HepG2 (cell line): ENCODE results near the gene MVP. TPM values are rescaled to one million over a fixed set of nuclear protein-coding genes. Genes with fewer than 3 reads are reported as not detected.

Source experiments
- CBX2 ChIP-seq, 2 experiments: fragments of 200-600 bp in 1 of 2; sonication (generic); formaldehyde crosslinking in 1 of 2; IDR thresholded peaks; 2 replicates each; pipeline versions ENCODE4 v1.7.0 to v1.8.1; 2018 to 2022; ENCODE audit warnings: low read depth in 2 of 2, low read length in 1 of 2, mild to moderate bottlenecking in 1 of 2, missing genetic modification reagents in 1 of 2
- GTF3A ChIP-seq: sonication (generic); formaldehyde crosslinking; conservative IDR thresholded peaks from 2 replicates; pipeline ENCODE4 v1.4.0; 2020; ENCODE audit warnings: mild to moderate bottlenecking, missing genetic modification reagents
- ISL2 ChIP-seq: sonication (generic); formaldehyde crosslinking; IDR thresholded peaks from 2 replicates; pipeline ENCODE4 v1.5.0; 2020; ENCODE audit warnings: missing genetic modification reagents
- LCORL ChIP-seq, 2 experiments: fragments of 450-650 bp in 1 of 2; sonication (generic) in 1 of 2; formaldehyde crosslinking in 1 of 2; IDR thresholded peaks; 2 replicates each; pipeline versions ENCODE4 v1.5.0 to v1.6.1; 2017 to 2020; ENCODE audit warnings: antibody characterized with exemption in 1 of 2, missing genetic modification reagents in 1 of 2
- MNT ChIP-seq: fragments of 450-650 bp; IDR thresholded peaks from 2 replicates; pipeline ENCODE4 v1.6.1; 2016
- MXI1 ChIP-seq: IDR thresholded peaks from 3 replicates; pipeline ENCODE4 v1.6.1; 2012; ENCODE audit warnings: low read depth, low read length, inconsistent platforms, borderline replicate concordance
- NFRKB ChIP-seq: fragments of 450-650 bp; IDR thresholded peaks from 2 replicates; pipeline ENCODE4 v1.6.1; 2017
- NR1H2 ChIP-seq: sonication (generic); formaldehyde crosslinking; IDR thresholded peaks from 2 replicates; pipeline ENCODE4 v1.8.1; 2022; ENCODE audit warnings: low read depth, missing genetic modification reagents, borderline replicate concordance
- PRPF4 ChIP-seq: fragments of 200-400 bp; formaldehyde crosslinking; IDR thresholded peaks from 2 replicates; pipeline ENCODE4 v1.6.1; 2016; ENCODE audit warnings: low read length, low read depth; ENCODE audit not compliant: poor library complexity, severe bottlenecking
- RBM39 ChIP-seq: fragments of 200-400 bp; formaldehyde crosslinking; IDR thresholded peaks from one replicate; pipeline ENCODE4 v1.6.1; 2018; ENCODE audit warnings: antibody characterized with exemption, mild to moderate bottlenecking, low read depth, low read length; ENCODE audit not compliant: poor library complexity, severe bottlenecking
- REPIN1 ChIP-seq: sonication (generic); formaldehyde crosslinking; IDR thresholded peaks from 2 replicates; pipeline ENCODE4 v1.8.0; 2022; ENCODE audit warnings: missing genetic modification reagents, low read depth, mild to moderate bottlenecking, borderline replicate concordance
- ZFP36L1 ChIP-seq: sonication (generic); formaldehyde crosslinking; IDR thresholded peaks from 2 replicates; pipeline ENCODE4 v1.8.0; 2022; ENCODE audit warnings: mild to moderate bottlenecking, missing genetic modification reagents, moderate library complexity
- ZGPAT ChIP-seq: IDR thresholded peaks from 2 replicates; pipeline ENCODE4 v1.6.1; 2016; ENCODE audit warnings: mild to moderate bottlenecking
- ZNF205 ChIP-seq: IDR thresholded peaks from 2 replicates; pipeline ENCODE4 v1.6.1; 2018; ENCODE audit warnings: missing biosample characterization, missing genetic modification reagents
- ZNF260 ChIP-seq: sonication (generic); formaldehyde crosslinking; IDR thresholded peaks from 2 replicates; pipeline ENCODE4 v1.4.0; 2020; ENCODE audit warnings: missing genetic modification reagents, low read depth, mild to moderate bottlenecking, borderline replicate concordance
- ZNF546 ChIP-seq: sonication (generic); formaldehyde crosslinking; conservative IDR thresholded peaks from 2 replicates; pipeline ENCODE4 v1.8.1; 2023; ENCODE audit warnings: mild to moderate bottlenecking, missing genetic modification reagents
- ZNF547 ChIP-seq: sonication (generic); formaldehyde crosslinking; IDR thresholded peaks from 2 replicates; pipeline ENCODE4 v1.5.1; 2020; ENCODE audit warnings: mild to moderate bottlenecking, missing genetic modification reagents
- ZNF737 ChIP-seq: sonication (generic); formaldehyde crosslinking; IDR thresholded peaks from 2 replicates; pipeline ENCODE4 v1.5.0; 2020; ENCODE audit warnings: missing genetic modification reagents, mild to moderate bottlenecking, borderline replicate concordance
- polyA plus RNA-seq, 8 experiments: library from polyadenylated mRNA; depleted of rRNA in 3 of 8; stranded (reverse) in 7 of 8; unstranded in 1 of 8; fragments of >200 nt; fragmentation: Illumina TruSeq in 4 of 8; extraction: Trizol in 4 of 8; gene quantifications; 2 replicates each; pipeline versions ENCODE4 v1.2.1 to v1.2.3, GENCODE V29; 2011 to 2016; ENCODE audit warnings: low read depth in 4 of 8, missing spikeins in 1 of 8, mixed read lengths in 1 of 8; ENCODE audit not compliant: insufficient read depth in 1 of 8
- total RNA-seq, 5 experiments: library from RNA; depleted of rRNA; stranded (reverse); fragments of >200 nt; fragmentation: Illumina TruSeq; extraction: Trizol; gene quantifications; 2 replicates each; pipeline ENCODE4 v1.2.3, GENCODE V29; 2016; ENCODE audit warnings: low read depth in 1 of 5
- TF ChIP-seq, protein P1 (sequence below): sonication (generic); formaldehyde crosslinking; IDR thresholded peaks from 2 replicates; pipeline ENCODE4 v1.4.0; 2020; ENCODE audit warnings: missing genetic modification reagents, borderline replicate concordance
- TF ChIP-seq, protein P2 (sequence below): sonication (generic); formaldehyde crosslinking; IDR thresholded peaks from 2 replicates; pipeline ENCODE4 v1.5.1; 2020; ENCODE audit warnings: missing genetic modification reagents, mild to moderate bottlenecking, borderline replicate concordance

The MVP gene
- total and polyA plus RNA-seq, 2 of the 13 experiments (the other 11 are each of a cell fraction or from before 2014, with no cell fraction given), result 22.9 to 43.5 TPM

DNA sequence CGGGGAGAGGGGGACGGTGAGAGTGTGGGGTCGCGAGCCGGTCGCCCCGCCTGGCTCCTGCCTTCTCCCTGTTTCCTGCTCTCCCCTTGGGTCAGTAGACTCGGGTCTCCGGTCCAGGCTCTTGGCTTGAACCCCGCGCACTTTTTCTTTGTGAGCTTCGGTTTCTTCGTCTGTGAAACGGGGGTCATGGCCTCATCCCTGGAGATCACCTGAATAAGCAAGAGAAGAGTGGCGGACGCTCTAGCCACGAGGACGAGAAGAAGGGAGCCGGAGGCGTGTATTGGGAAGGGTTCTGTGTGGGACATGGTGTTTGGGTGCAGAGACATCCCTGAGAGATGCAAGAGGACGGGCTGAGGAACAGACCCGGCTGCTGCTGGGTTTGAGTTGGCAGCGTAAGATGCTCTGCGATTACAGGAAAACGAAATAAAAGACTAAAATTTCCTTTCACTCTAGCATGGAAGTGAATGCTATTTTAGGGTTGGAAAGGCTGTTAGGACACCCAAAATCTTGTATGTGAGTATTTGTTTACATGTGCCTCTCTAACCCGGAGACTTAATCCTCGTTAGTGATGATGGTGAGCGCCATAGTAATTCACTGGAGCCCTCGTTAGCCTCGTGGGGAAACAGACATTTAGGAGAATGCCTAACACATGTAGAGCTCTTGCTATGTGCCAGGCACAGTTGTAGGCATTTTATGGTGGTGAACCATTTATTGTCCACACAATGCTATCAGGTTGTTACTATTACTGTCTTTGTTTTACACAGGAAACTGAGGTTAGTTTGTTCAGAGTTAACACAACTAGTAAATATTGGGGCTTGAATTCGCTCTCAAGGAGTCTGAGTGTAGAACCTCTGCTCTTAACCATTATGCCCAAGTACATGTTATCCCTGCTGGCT is 29.1 kb upstream of the MVP start (continued):
- TF ChIP-seq, protein P1, sequence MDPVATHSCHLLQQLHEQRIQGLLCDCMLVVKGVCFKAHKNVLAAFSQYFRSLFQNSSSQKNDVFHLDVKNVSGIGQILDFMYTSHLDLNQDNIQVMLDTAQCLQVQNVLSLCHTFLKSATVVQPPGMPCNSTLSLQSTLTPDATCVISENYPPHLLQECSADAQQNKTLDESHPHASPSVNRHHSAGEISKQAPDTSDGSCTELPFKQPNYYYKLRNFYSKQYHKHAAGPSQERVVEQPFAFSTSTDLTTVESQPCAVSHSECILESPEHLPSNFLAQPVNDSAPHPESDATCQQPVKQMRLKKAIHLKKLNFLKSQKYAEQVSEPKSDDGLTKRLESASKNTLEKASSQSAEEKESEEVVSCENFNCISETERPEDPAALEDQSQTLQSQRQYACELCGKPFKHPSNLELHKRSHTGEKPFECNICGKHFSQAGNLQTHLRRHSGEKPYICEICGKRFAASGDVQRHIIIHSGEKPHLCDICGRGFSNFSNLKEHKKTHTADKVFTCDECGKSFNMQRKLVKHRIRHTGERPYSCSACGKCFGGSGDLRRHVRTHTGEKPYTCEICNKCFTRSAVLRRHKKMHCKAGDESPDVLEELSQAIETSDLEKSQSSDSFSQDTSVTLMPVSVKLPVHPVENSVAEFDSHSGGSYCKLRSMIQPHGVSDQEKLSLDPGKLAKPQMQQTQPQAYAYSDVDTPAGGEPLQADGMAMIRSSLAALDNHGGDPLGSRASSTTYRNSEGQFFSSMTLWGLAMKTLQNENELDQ (CRISPR knock-in tag), result no peak
- no peak for TF ChIP-seq GTF3A (CRISPR knock-in tag)
- no peak for TF ChIP-seq ZNF546 (CRISPR knock-in tag)
- no peak for TF ChIP-seq ISL2 (CRISPR knock-in tag)
- TF ChIP-seq RBM39, result no peak
- TF ChIP-seq MXI1, result no peak
- TF ChIP-seq ZGPAT (CRISPR knock-in tag), result no peak
- no peak for TF ChIP-seq ZFP36L1 (CRISPR knock-in tag)
- no peak for TF ChIP-seq ZNF205
- TF ChIP-seq NR1H2 (CRISPR knock-in tag), result no peak
- TF ChIP-seq NFRKB, result no peak
- no peak for TF ChIP-seq CBX2 (IDR thresholded peaks at IDR 0.05; ENCODE audit: low read depth, low read length)
- TF ChIP-seq CBX2 (CRISPR knock-in tag; IDR thresholded peaks at IDR 0.05; ENCODE audit: low read depth), result no peak
- no peak for TF ChIP-seq ZNF547 (CRISPR knock-in tag)
- no peak for TF ChIP-seq ZNF737
- TF ChIP-seq MNT, result no peak
- TF ChIP-seq LCORL (IDR thresholded peaks at IDR 0.05), result no peak
- no peak for TF ChIP-seq LCORL (CRISPR knock-in tag; IDR thresholded peaks at IDR 0.05)
- no peak for TF ChIP-seq ZNF260 (CRISPR knock-in tag)
- TF ChIP-seq REPIN1, result no peak
- TF ChIP-seq, protein P2, sequence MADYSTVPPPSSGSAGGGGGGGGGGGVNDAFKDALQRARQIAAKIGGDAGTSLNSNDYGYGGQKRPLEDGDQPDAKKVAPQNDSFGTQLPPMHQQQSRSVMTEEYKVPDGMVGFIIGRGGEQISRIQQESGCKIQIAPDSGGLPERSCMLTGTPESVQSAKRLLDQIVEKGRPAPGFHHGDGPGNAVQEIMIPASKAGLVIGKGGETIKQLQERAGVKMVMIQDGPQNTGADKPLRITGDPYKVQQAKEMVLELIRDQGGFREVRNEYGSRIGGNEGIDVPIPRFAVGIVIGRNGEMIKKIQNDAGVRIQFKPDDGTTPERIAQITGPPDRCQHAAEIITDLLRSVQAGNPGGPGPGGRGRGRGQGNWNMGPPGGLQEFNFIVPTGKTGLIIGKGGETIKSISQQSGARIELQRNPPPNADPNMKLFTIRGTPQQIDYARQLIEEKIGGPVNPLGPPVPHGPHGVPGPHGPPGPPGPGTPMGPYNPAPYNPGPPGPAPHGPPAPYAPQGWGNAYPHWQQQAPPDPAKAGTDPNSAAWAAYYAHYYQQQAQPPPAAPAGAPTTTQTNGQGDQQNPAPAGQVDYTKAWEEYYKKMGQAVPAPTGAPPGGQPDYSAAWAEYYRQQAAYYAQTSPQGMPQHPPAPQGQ, result no peak
- TF ChIP-seq PRPF4, result no peak
